HepG2 (cell line): Measurements from ENCODE around the gene CASKIN1. TPM values are rescaled to one million over a fixed set of nuclear protein-coding genes. Genes with fewer than 3 reads are reported as not detected.

ENCODE experiments used
- AGO1 ChIP-seq: fragments of 200-400 bp; formaldehyde crosslinking; IDR thresholded peaks from 2 replicates; pipeline ENCODE4 v1.6.1; 2017; ENCODE audit warnings: mild to moderate bottlenecking, low read depth, low read length, moderate library complexity; ENCODE audit not compliant: poor library complexity, severe bottlenecking
- AGO2 ChIP-seq: fragments of 200-400 bp; formaldehyde crosslinking; optimal IDR thresholded peaks from 2 replicates; pipeline ENCODE3; 2017; ENCODE audit warnings: mild to moderate bottlenecking, low read depth, low read length, moderate library complexity
- HDAC2 ChIP-seq: sonication (generic); formaldehyde crosslinking; IDR thresholded peaks from 2 replicates; pipeline ENCODE4 v1.4.0; 2020; ENCODE audit warnings: missing genetic modification reagents
- HOXA7 ChIP-seq: sonication (generic); formaldehyde crosslinking; IDR thresholded peaks from 2 replicates; pipeline ENCODE4 v1.8.1; 2022; ENCODE audit warnings: mild to moderate bottlenecking, missing genetic modification reagents, moderate library complexity
- KDM2A ChIP-seq: sonication (generic); formaldehyde crosslinking; IDR thresholded peaks from 2 replicates; pipeline ENCODE4 v1.4.0; 2020; ENCODE audit warnings: low read depth, missing genetic modification reagents, borderline replicate concordance
- NFE2L1 ChIP-seq: sonication (generic); formaldehyde crosslinking; IDR thresholded peaks from 2 replicates; pipeline ENCODE4 v1.4.0; 2020; ENCODE audit warnings: missing genetic modification reagents, mild to moderate bottlenecking, borderline replicate concordance
- NFYC ChIP-seq: IDR thresholded peaks from 2 replicates; pipeline ENCODE4 v1.6.1; 2016; ENCODE audit warnings: missing genetic modification reagents, missing compliant biosample characterization
- RBFOX2 ChIP-seq: fragments of 200-400 bp; formaldehyde crosslinking; IDR thresholded peaks from 2 replicates; pipeline ENCODE4 v1.6.1; 2017; ENCODE audit warnings: low read depth, mild to moderate bottlenecking, low read length
- RORA ChIP-seq: sonication (generic); formaldehyde crosslinking; IDR thresholded peaks from 2 replicates; pipeline ENCODE4 v1.5.0; 2020; ENCODE audit warnings: mild to moderate bottlenecking, missing genetic modification reagents, moderate library complexity
- SRY ChIP-seq: sonication (generic); formaldehyde crosslinking; IDR thresholded peaks from 2 replicates; pipeline ENCODE4 v1.8.0; 2022; ENCODE audit warnings: mild to moderate bottlenecking, missing genetic modification reagents
- ZNF333 ChIP-seq: sonication (generic); formaldehyde crosslinking; IDR thresholded peaks from 2 replicates; pipeline ENCODE4 v1.4.0; 2020; ENCODE audit warnings: mild to moderate bottlenecking, missing genetic modification reagents, borderline replicate concordance
- ZNF446 ChIP-seq: sonication (generic); formaldehyde crosslinking; IDR thresholded peaks from 2 replicates; pipeline ENCODE4 v1.5.0; 2020; ENCODE audit warnings: mild to moderate bottlenecking, missing genetic modification reagents
- ZNF7 ChIP-seq: IDR thresholded peaks from 2 replicates; pipeline ENCODE4 v1.6.1; 2016; ENCODE audit warnings: missing biosample characterization, missing genetic modification reagents
- ZNF75D ChIP-seq: sonication (generic); formaldehyde crosslinking; IDR thresholded peaks from 2 replicates; pipeline ENCODE4 v1.8.1; 2023; ENCODE audit warnings: missing genetic modification reagents, mild to moderate bottlenecking, borderline replicate concordance
- polyA plus RNA-seq, 8 experiments: library from polyadenylated mRNA; depleted of rRNA in 3 of 8; stranded (reverse) in 7 of 8; unstranded in 1 of 8; fragments of >200 nt; fragmentation: Illumina TruSeq in 4 of 8; extraction: Trizol in 4 of 8; gene quantifications; 2 replicates each; pipeline versions ENCODE4 v1.2.1 to v1.2.3, GENCODE V29; 2011 to 2016; ENCODE audit warnings: low read depth in 4 of 8, missing spikeins in 1 of 8, mixed read lengths in 1 of 8; ENCODE audit not compliant: insufficient read depth in 1 of 8
- total RNA-seq, 5 experiments: library from RNA; depleted of rRNA; stranded (reverse); fragments of >200 nt; fragmentation: Illumina TruSeq; extraction: Trizol; gene quantifications; 2 replicates each; pipeline ENCODE4 v1.2.3, GENCODE V29; 2016; ENCODE audit warnings: low read depth in 1 of 5
- TF ChIP-seq, protein P1 (sequence below), 2 experiments: IDR thresholded peaks; 2 replicates each; pipeline ENCODE4 v1.6.1; 2011 to 2012; ENCODE audit warnings: low read length in 2 of 2, borderline replicate concordance in 1 of 2, low read depth in 1 of 2, mild to moderate bottlenecking in 1 of 2, moderate library complexity in 1 of 2
- TF ChIP-seq, protein P2 (sequence below): sonication (generic); formaldehyde crosslinking; IDR thresholded peaks from 2 replicates; pipeline ENCODE4 v1.8.0; 2022; ENCODE audit warnings: mild to moderate bottlenecking, missing genetic modification reagents; ENCODE audit not compliant: insufficient replicate concordance
- TF ChIP-seq, protein P3 (sequence below): sonication (generic); formaldehyde crosslinking; IDR thresholded peaks from 2 replicates; pipeline ENCODE4 v1.4.0; 2020; ENCODE audit warnings: missing genetic modification reagents

Gene CASKIN1
- total and polyA plus RNA-seq, 2 of the 13 experiments (the other 11 are each of a cell fraction or from before 2014, with no cell fraction given), result 1.2 to 2.2 TPM

DNA sequence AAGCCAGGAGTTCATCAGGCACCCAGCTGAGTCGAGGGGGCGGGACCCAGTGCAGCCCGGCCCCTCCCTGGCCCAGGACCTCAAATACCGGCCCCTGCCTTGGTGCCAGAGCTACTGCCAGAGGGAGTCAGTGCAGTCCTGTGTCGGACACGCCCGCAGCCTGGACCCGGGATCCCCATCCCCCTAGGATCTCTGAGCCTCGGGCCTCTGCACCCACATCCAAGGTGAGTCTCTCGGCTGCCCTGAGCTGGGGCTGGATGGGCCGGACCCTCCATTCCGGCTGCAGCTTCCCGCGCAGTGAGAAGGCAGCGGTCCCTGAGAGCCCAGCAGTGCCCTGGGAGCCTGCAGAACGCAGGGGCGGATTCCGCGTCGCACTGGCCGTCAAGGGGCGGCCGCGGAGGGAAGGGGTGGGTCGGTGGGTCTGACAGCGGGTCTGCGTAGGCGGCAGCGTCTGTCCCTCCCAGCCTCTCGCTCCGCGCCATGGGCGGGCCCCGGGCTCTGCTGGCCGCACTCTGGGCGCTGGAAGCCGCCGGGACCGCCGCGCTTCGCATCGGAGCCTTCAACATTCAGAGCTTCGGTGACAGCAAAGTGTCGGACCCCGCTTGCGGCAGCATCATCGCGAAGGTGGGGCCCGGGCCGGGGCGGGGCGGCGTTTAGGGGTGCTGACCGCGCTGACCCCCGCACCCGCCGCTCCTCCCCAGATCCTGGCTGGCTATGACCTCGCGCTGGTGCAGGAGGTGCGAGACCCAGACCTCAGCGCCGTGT lies 40.1 kb upstream of the CASKIN1 start, which contains the start of gene DNASE1L2 (continued):
- TF ChIP-seq, protein P1, sequence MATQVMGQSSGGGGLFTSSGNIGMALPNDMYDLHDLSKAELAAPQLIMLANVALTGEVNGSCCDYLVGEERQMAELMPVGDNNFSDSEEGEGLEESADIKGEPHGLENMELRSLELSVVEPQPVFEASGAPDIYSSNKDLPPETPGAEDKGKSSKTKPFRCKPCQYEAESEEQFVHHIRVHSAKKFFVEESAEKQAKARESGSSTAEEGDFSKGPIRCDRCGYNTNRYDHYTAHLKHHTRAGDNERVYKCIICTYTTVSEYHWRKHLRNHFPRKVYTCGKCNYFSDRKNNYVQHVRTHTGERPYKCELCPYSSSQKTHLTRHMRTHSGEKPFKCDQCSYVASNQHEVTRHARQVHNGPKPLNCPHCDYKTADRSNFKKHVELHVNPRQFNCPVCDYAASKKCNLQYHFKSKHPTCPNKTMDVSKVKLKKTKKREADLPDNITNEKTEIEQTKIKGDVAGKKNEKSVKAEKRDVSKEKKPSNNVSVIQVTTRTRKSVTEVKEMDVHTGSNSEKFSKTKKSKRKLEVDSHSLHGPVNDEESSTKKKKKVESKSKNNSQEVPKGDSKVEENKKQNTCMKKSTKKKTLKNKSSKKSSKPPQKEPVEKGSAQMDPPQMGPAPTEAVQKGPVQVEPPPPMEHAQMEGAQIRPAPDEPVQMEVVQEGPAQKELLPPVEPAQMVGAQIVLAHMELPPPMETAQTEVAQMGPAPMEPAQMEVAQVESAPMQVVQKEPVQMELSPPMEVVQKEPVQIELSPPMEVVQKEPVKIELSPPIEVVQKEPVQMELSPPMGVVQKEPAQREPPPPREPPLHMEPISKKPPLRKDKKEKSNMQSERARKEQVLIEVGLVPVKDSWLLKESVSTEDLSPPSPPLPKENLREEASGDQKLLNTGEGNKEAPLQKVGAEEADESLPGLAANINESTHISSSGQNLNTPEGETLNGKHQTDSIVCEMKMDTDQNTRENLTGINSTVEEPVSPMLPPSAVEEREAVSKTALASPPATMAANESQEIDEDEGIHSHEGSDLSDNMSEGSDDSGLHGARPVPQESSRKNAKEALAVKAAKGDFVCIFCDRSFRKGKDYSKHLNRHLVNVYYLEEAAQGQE (IDR thresholded peaks at IDR 0.05; ENCODE audit: borderline replicate concordance in 1 of 2, low read depth in 1 of 2, low read length in 2 of 2), result no peak
- TF ChIP-seq KDM2A (peak; percentile 27; the same call in 1 of the 2 replicates), ZNF75D (CRISPR knock-in tag) (no peak), RORA (CRISPR knock-in tag) (no peak), HDAC2 (no peak), HOXA7 (no peak), NFYC (CRISPR knock-in tag) (no peak), ZNF7 (no peak), RBFOX2 (0 out of 2 replicates have a peak, but pooled peaks have one; percentile 20), NFE2L1 (CRISPR knock-in tag) (no peak), ZNF446 (CRISPR knock-in tag) (no peak), ZNF333 (CRISPR knock-in tag) (no peak), SRY (0 out of 2 replicates have a peak, but pooled peaks have one; percentile 35), AGO1 (peak; percentile 83), AGO2 (peak; percentile 75)
- TF ChIP-seq, protein P2, sequence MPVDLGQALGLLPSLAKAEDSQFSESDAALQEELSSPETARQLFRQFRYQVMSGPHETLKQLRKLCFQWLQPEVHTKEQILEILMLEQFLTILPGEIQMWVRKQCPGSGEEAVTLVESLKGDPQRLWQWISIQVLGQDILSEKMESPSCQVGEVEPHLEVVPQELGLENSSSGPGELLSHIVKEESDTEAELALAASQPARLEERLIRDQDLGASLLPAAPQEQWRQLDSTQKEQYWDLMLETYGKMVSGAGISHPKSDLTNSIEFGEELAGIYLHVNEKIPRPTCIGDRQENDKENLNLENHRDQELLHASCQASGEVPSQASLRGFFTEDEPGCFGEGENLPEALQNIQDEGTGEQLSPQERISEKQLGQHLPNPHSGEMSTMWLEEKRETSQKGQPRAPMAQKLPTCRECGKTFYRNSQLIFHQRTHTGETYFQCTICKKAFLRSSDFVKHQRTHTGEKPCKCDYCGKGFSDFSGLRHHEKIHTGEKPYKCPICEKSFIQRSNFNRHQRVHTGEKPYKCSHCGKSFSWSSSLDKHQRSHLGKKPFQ (CRISPR knock-in tag), result no peak
- TF ChIP-seq, protein P3, sequence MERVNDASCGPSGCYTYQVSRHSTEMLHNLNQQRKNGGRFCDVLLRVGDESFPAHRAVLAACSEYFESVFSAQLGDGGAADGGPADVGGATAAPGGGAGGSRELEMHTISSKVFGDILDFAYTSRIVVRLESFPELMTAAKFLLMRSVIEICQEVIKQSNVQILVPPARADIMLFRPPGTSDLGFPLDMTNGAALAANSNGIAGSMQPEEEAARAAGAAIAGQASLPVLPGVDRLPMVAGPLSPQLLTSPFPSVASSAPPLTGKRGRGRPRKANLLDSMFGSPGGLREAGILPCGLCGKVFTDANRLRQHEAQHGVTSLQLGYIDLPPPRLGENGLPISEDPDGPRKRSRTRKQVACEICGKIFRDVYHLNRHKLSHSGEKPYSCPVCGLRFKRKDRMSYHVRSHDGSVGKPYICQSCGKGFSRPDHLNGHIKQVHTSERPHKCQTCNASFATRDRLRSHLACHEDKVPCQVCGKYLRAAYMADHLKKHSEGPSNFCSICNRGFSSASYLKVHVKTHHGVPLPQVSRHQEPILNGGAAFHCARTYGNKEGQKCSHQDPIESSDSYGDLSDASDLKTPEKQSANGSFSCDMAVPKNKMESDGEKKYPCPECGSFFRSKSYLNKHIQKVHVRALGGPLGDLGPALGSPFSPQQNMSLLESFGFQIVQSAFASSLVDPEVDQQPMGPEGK (CRISPR knock-in tag), result peak; percentile 32
